ENCODE measurements around the gene SORL1.

GRCh38 chr11:121581607-121582006 is 129.5 kb downstream of the SORL1 start:
- no peak for TF ChIP-seq GATA3 (IDR thresholded peaks at IDR 0.05; ENCODE audit: low read depth, low read length)
- no peak for TF ChIP-seq GATA2 (IDR thresholded peaks at IDR 0.05; ENCODE audit: low read depth, low read length)
